Osteoblast (primary cell): ENCODE data around the gene POP4. TPM values are rescaled to one million over a fixed set of nuclear protein-coding genes. Genes with fewer than 3 reads are reported as not detected.

Source experiments
- DNase-seq: peaks from one replicate; pipeline ENCODE4 v3.0.0; 2011; ENCODE audit warnings: low spot score, mixed read lengths; ENCODE audit not compliant: insufficient read length; ENCODE audit errors: missing footprints
- H2AFZ ChIP-seq: 2 replicates; pipeline ENCODE4 v1.6.0; 2011; ENCODE audit warnings: mild to moderate bottlenecking, low read length
- H3K27ac ChIP-seq: 2 replicates; pipeline ENCODE4 v1.5.1; 2011; ENCODE audit warnings: mild to moderate bottlenecking, low read depth, low read length, moderate library complexity
- H3K27me3 ChIP-seq: 2 replicates; pipeline ENCODE4 v1.6.0; 2012; ENCODE audit warnings: mild to moderate bottlenecking, control low read depth, inconsistent platforms, low read length, moderate library complexity; ENCODE audit not compliant: insufficient read depth
- H3K36me3 ChIP-seq: 2 replicates; pipeline ENCODE4 v1.5.1; 2011; ENCODE audit warnings: mild to moderate bottlenecking, low read length, control low read depth, moderate library complexity; ENCODE audit not compliant: insufficient read depth
- H3K4me1 ChIP-seq: 2 replicates; pipeline ENCODE4 v1.5.1; 2011; ENCODE audit warnings: mild to moderate bottlenecking, low read length, control low read depth, moderate library complexity; ENCODE audit not compliant: insufficient read depth
- H3K4me2 ChIP-seq: 2 replicates; pipeline ENCODE4 v1.6.0; 2011; ENCODE audit warnings: mild to moderate bottlenecking, low read length; ENCODE audit not compliant: insufficient read depth
- H3K4me3 ChIP-seq: fragments of 200-600 bp; sonication (generic); 3 replicates; pipeline ENCODE4 v1.5.1; 2012; ENCODE audit warnings: mild to moderate bottlenecking, low read length, inconsistent platforms; ENCODE audit not compliant: insufficient read depth
- H3K79me2 ChIP-seq: 2 replicates; pipeline ENCODE4 v1.6.0; 2012; ENCODE audit warnings: mild to moderate bottlenecking, low read length, control low read depth, inconsistent platforms; ENCODE audit not compliant: insufficient read depth
- H3K9me3 ChIP-seq: 2 replicates; pipeline ENCODE4 v1.5.1; 2011; ENCODE audit warnings: low read depth, low read length, control low read depth
- H4K20me1 ChIP-seq: 2 replicates; pipeline ENCODE4 v1.6.0; 2012; ENCODE audit warnings: mild to moderate bottlenecking, low read length, control low read depth; ENCODE audit not compliant: insufficient read depth
- CTCF ChIP-seq: IDR thresholded peaks from 2 replicates; pipeline ENCODE4 v1.5.1; 2011; ENCODE audit warnings: mild to moderate bottlenecking, low read depth, low read length, moderate library complexity; ENCODE audit errors: extremely low read depth
- total RNA-seq: library from RNA; depleted of rRNA; stranded (reverse); fragments of >200 nt; gene quantifications from 2 replicates; pipeline ENCODE4 v1.2.3, GENCODE V29; 2012

The POP4 gene
- total RNA-seq, 1 donor: 59.4 TPM

GRCh38 chr19:29618434-29618833 is 12.4 kb downstream of the POP4 start:
- Histone ChIP-seq H4K20me1 (no peaks in the 10 kb centered on the region), H3K4me1 (no peaks in the 10 kb centered on the region), H3K9me3 (no peaks in the 10 kb centered on the region), H3K27me3 (no peaks in the 10 kb centered on the region), H3K4me2 (no peak overlapping the region), H3K4me3 (no peak overlapping the region), H3K79me2 (no peaks in the 10 kb centered on the region), H3K27ac (no peak overlapping the region), H3K36me3 (peaks cover 23% of the 10 kb centered on the region), H2AFZ (no peak overlapping the region)
- no peak for TF ChIP-seq CTCF
- DNase-seq: no peak

- H3K79me2 ChIP-seq: no peaks in the 10 kb centered on the region
- no peak overlapping the region for H3K4me3 ChIP-seq
- no peak overlapping the region for H3K4me2 ChIP-seq
- DNase-seq: no peak
- peaks cover 18% of the 10 kb centered on the region for H3K36me3 ChIP-seq
- no peaks in the 10 kb centered on the region for H3K9me3 ChIP-seq
- no peak for TF ChIP-seq CTCF
- H4K20me1 ChIP-seq: no peaks in the 10 kb centered on the region
- no peak overlapping the region for H3K27ac ChIP-seq
- no peak overlapping the region for H2AFZ ChIP-seq
- H3K27me3 ChIP-seq: no peaks in the 10 kb centered on the region
- H3K4me1 ChIP-seq: no peaks in the 10 kb centered on the region
These were observed 12.8 kb downstream of the POP4 start for GRCh38 chr19:29618871-29619270.

GRCh38 chr19:29620931-29621351 is 14.9 kb downstream of the POP4 start:
- no peak for DNase-seq
- Histone ChIP-seq H3K4me2 (no peak overlapping the region), H2AFZ (no peak overlapping the region), H4K20me1 (no peaks in the 10 kb centered on the region), H3K4me1 (no peaks in the 10 kb centered on the region), H3K79me2 (no peaks in the 10 kb centered on the region), H3K27ac (no peak overlapping the region), H3K36me3 (no peaks in the 10 kb centered on the region), H3K4me3 (no peak overlapping the region), H3K27me3 (no peaks in the 10 kb centered on the region), H3K9me3 (no peaks in the 10 kb centered on the region)
- no peak for TF ChIP-seq CTCF

GRCh38 chr19:29622166-29623070 is 16.3 kb downstream of the POP4 start:
- Histone ChIP-seq H3K27ac (no peak overlapping the region), H3K27me3 (no peaks in the 10 kb centered on the region), H2AFZ (no peak overlapping the region), H3K4me1 (no peaks in the 10 kb centered on the region), H3K79me2 (no peaks in the 10 kb centered on the region), H3K4me2 (no peak overlapping the region), H3K36me3 (no peaks in the 10 kb centered on the region), H4K20me1 (no peaks in the 10 kb centered on the region), H3K4me3 (no peak overlapping the region), H3K9me3 (no peaks in the 10 kb centered on the region)
- TF ChIP-seq CTCF: no peak
- no peak for DNase-seq
